ENCODE results near the gene PRDM16. TPM values are rescaled to one million over a fixed set of nuclear protein-coding genes. Genes with fewer than 3 reads are reported as not detected.

Gene PRDM16
- total RNA-seq, 1 experiment from 2014 or later, result not detected

DNA sequence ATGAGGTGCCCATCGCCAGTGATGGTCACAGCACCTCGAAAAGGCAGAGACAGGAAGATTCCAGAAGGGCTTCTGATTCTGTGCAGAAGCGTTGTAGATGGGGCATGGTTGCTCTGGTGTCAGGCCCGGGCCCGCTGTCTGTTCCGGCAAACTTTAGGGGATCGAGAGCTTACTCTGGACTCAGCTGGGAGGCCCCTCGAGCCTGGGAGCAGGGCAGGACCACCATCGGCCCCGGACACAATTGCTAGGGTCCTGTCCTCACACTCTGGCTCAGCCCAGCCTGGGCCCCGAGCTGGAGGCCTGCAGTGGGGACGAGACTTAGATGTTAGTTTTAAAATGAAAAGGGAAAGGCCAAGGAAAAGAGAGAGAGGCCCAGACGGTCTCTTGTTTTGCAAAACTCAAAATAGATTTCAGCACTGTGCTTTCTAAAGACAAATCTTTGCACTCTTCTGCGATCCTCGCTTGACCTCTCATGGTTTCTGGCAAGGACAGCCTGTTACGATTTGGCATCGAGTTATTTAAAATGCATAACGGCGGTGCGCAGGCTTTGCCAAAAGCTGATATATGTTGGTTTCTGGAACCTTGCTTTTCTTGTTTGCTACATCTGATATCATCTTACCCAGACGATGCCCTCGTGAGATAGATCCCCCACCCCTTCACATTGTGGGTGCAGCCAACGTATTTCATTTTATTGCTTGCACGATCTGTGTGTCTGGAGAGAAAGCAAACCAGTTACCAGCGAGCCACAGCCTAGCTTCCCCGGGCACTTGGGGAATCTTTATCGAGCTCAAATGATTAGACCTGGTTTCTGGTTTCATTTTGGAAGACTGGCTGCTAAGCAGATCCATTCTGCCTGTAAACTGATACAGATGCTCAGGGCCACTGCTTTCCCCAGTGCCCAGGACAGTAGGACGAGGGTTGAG, 58.0 kb downstream of the PRDM16 start:
- no peak for DNase-seq (ENCODE audit: unreplicated experiment)
- H3K36me3 Mint-ChIP-seq (ENCODE audit: insufficient read depth, unreplicated experiment), result peaks cover under 1% of the 10 kb centered on the region
- intact Hi-C loops (cut with micrococcal nuclease), result no loop called here
- no peaks in the 10 kb centered on the region for H3K27me3 Mint-ChIP-seq (ENCODE audit: insufficient read depth, unreplicated experiment)
- ChIA-PET POLR2A (no interaction called here), CTCF (no interaction called here)
- no peak overlapping the region for H3K27ac Mint-ChIP-seq (ENCODE audit: low read depth, unreplicated experiment)
- no TSS peak for BruUV-seq (replicated peaks)
- H3K9me3 Mint-ChIP-seq (ENCODE audit: unreplicated experiment), result peaks cover 15% of the 10 kb centered on the region
- TF ChIP-seq CTCF (IDR thresholded peaks at IDR 0.05; ENCODE audit: unreplicated experiment), result no peak
- H3K4me1 Mint-ChIP-seq (ENCODE audit: insufficient read depth, unreplicated experiment), result no peaks in the 10 kb centered on the region
- no peak overlapping the region for H3K4me3 Mint-ChIP-seq (ENCODE audit: unreplicated experiment)

GRCh38 chr1:3127738-3128137, 58.7 kb downstream of the PRDM16 start:
- ChIA-PET CTCF (no interaction called here), POLR2A (no interaction called here)
- no peak for TF ChIP-seq CTCF (IDR thresholded peaks at IDR 0.05; ENCODE audit: unreplicated experiment)
- no peak for DNase-seq (ENCODE audit: unreplicated experiment)
- no peak overlapping the region for H3K27ac Mint-ChIP-seq (ENCODE audit: low read depth, unreplicated experiment)
- intact Hi-C loops (cut with micrococcal nuclease), result no loop called here
- no peaks in the 10 kb centered on the region for H3K4me1 Mint-ChIP-seq (ENCODE audit: insufficient read depth, unreplicated experiment)
- peaks cover 4% of the 10 kb centered on the region for H3K36me3 Mint-ChIP-seq (ENCODE audit: insufficient read depth, unreplicated experiment)
- H3K27me3 Mint-ChIP-seq (ENCODE audit: insufficient read depth, unreplicated experiment), result no peaks in the 10 kb centered on the region
- no peak overlapping the region for H3K4me3 Mint-ChIP-seq (ENCODE audit: unreplicated experiment)
- BruUV-seq (replicated peaks), result no TSS peak
- peaks cover 15% of the 10 kb centered on the region for H3K9me3 Mint-ChIP-seq (ENCODE audit: unreplicated experiment)

- H3K36me3 Mint-ChIP-seq (ENCODE audit: insufficient read depth, unreplicated experiment), result peaks cover 4% of the 10 kb centered on the region
- TF ChIP-seq CTCF (IDR thresholded peaks at IDR 0.05; ENCODE audit: unreplicated experiment), result no peak
- no peaks in the 10 kb centered on the region for H3K4me1 Mint-ChIP-seq (ENCODE audit: insufficient read depth, unreplicated experiment)
- no peak overlapping the region for H3K27ac Mint-ChIP-seq (ENCODE audit: low read depth, unreplicated experiment)
- H3K9me3 Mint-ChIP-seq (ENCODE audit: unreplicated experiment), result peaks cover 15% of the 10 kb centered on the region
- BruUV-seq (replicated peaks), result no TSS peak
- intact Hi-C loops (cut with micrococcal nuclease), result no loop called here
- CTCF ChIA-PET, result no interaction called here
- POLR2A ChIA-PET, result interaction anchor here (0.6 kb wide), 1 partner anchor 312 kb away, joined by 3 read pairs; no protein-coding TSS in a partner anchor
- H3K27me3 Mint-ChIP-seq (ENCODE audit: insufficient read depth, unreplicated experiment), result no peaks in the 10 kb centered on the region
- H3K4me3 Mint-ChIP-seq (ENCODE audit: unreplicated experiment), result no peak overlapping the region
- no peak for DNase-seq (ENCODE audit: unreplicated experiment)
Measured at GRCh38 chr1:3128431-3129132, 59.6 kb downstream of the PRDM16 start.

GRCh38 chr1:3129133-3129490, 60.1 kb downstream of the PRDM16 start:
- no peak overlapping the region for H3K27ac Mint-ChIP-seq (ENCODE audit: low read depth, unreplicated experiment)
- H3K36me3 Mint-ChIP-seq (ENCODE audit: insufficient read depth, unreplicated experiment), result peaks cover 4% of the 10 kb centered on the region
- intact Hi-C loops (cut with micrococcal nuclease), result no loop called here
- H3K9me3 Mint-ChIP-seq (ENCODE audit: unreplicated experiment), result peaks cover 15% of the 10 kb centered on the region
- ChIA-PET POLR2A (interaction anchor here (0.6 kb wide), 1 partner anchor 313 kb away, joined by 3 read pairs; no protein-coding TSS in a partner anchor), CTCF (no interaction called here)
- no TSS peak for BruUV-seq (replicated peaks)
- H3K27me3 Mint-ChIP-seq (ENCODE audit: insufficient read depth, unreplicated experiment), result no peaks in the 10 kb centered on the region
- no peak for DNase-seq (ENCODE audit: unreplicated experiment)
- H3K4me1 Mint-ChIP-seq (ENCODE audit: insufficient read depth, unreplicated experiment), result no peaks in the 10 kb centered on the region
- H3K4me3 Mint-ChIP-seq (ENCODE audit: unreplicated experiment), result no peak overlapping the region
- TF ChIP-seq CTCF (IDR thresholded peaks at IDR 0.05; ENCODE audit: unreplicated experiment), result no peak

Data from MCF 10A (cell line).